Thoracic aorta (tissue), 2 donors: ENCODE data around the gene UGT1A7. TPM values are rescaled to one million over a fixed set of nuclear protein-coding genes. Genes with fewer than 3 reads are reported as not detected.

Experiments
- ATAC-seq: fragments of 150-250 bp; one replicate; pipeline ENCODE4 v1.8.0; 2017; ENCODE audit warnings: low read depth; ENCODE audit not compliant: insufficient number of reproducible peaks, low FRiP score
- DNase-seq: peaks from one replicate; pipeline ENCODE4 v3.0.0-alpha.2; 2020; ENCODE audit warnings: low spot score
- H3K27ac ChIP-seq, 2 donors: fragments of 200-600 bp; sonication (generic); 1 replicate in 1 of 2; 2 replicates in 1 of 2; pipeline ENCODE4 v1.5.1; 2016; ENCODE audit warnings: mild to moderate bottlenecking in 2 of 2, moderate library complexity in 2 of 2
- H3K27me3 ChIP-seq: fragments of 200-600 bp; sonication (generic); replicated peaks from 2 replicates; pipeline ENCODE4 v1.6.0; 2016; ENCODE audit warnings: mild to moderate bottlenecking; ENCODE audit not compliant: insufficient read depth
- H3K36me3 ChIP-seq: fragments of 200-600 bp; sonication (generic); one replicate; pipeline ENCODE4 v1.5.1; 2016
- H3K4me1 ChIP-seq, 2 donors: fragments of 200-600 bp; sonication (generic); 1 replicate in 1 of 2; 2 replicates in 1 of 2; pipeline versions ENCODE4 v1.5.1 to v1.6.0; 2016; ENCODE audit warnings: low read depth in 2 of 2, mild to moderate bottlenecking in 1 of 2; ENCODE audit not compliant: control insufficient read depth in 1 of 2
- H3K4me3 ChIP-seq: fragments of 200-600 bp; sonication (generic); 2 replicates; pipeline ENCODE4 v1.5.1; 2016; ENCODE audit warnings: mild to moderate bottlenecking
- H3K9me3 ChIP-seq: fragments of 200-600 bp; sonication (generic); 2 replicates; pipeline ENCODE4 v1.5.1; 2016
- CTCF ChIP-seq: fragments of 200-600 bp; sonication (generic); IDR thresholded peaks from one replicate; pipeline ENCODE4 v1.5.1; 2019; ENCODE audit warnings: antibody characterized with exemption
- total RNA-seq, 2 donors: library from RNA; depleted of rRNA; stranded (reverse); fragments of >200 nt; gene quantifications; one replicate each; pipeline versions ENCODE4 v1.1.0 to v1.2.3, GENCODE V29; 2016

The UGT1A7 gene
- total RNA-seq, 2 donors from 2014 or later, result 0.35 TPM; not detected in 1

- H3K27ac ChIP-seq, result no peak overlapping the region
- no peak for DNase-seq
- H3K4me3 ChIP-seq, result no peak overlapping the region
- H3K36me3 ChIP-seq, result no peaks in the 10 kb centered on the region
- no peaks in the 10 kb centered on the region for H3K27me3 ChIP-seq
- ATAC-seq, result no peak
- TF ChIP-seq CTCF, result no peak
- no peaks in the 10 kb centered on the region for H3K9me3 ChIP-seq
- no peaks in the 10 kb centered on the region for H3K4me1 ChIP-seq
Observed at GRCh38 chr2:233758849-233759248, 77.1 kb downstream of the UGT1A7 start.

DNA sequence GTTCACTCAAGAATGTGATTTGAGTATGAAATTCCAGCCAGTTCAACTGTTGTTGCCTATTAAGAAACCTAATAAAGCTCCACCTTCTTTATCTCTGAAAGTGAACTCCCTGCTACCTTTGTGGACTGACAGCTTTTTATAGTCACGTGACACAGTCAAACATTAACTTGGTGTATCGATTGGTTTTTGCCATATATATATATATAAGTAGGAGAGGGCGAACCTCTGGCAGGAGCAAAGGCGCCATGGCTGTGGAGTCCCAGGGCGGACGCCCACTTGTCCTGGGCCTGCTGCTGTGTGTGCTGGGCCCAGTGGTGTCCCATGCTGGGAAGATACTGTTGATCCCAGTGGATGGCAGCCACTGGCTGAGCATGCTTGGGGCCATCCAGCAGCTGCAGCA lies 78.3 kb downstream of the UGT1A7 start, which contains the start of gene UGT1A1:
Gene UGT1A1 (plus strand): TSS at position 228 of the 400 bp plus-strand sequence. CDS start 18 bp downstream, at position 246.
- no peak within 1 kb of the TSS for H3K4me3 ChIP-seq
- TF ChIP-seq CTCF, result no peak
- no peak for ATAC-seq
- H3K27ac ChIP-seq, result no peak within 1 kb of the TSS
- no peaks in the 10 kb centered on the region for H3K9me3 ChIP-seq
- DNase-seq, result no peak
- no peaks in the 10 kb centered on the region for H3K36me3 ChIP-seq
- no peaks in the 10 kb centered on the region for H3K4me1 ChIP-seq
- no peaks in the 10 kb centered on the region for H3K27me3 ChIP-seq

GRCh38 chr2:233761040-233761769 lies 79.5 kb downstream of the UGT1A7 start:
- DNase-seq, result no peak
- H3K4me1 ChIP-seq, result no peaks in the 10 kb centered on the region
- no peaks in the 10 kb centered on the region for H3K9me3 ChIP-seq
- TF ChIP-seq CTCF, result no peak
- H3K36me3 ChIP-seq, result no peaks in the 10 kb centered on the region
- H3K27ac ChIP-seq, result no peak overlapping the region
- no peaks in the 10 kb centered on the region for H3K27me3 ChIP-seq
- no peak overlapping the region for H3K4me3 ChIP-seq
- no peak for ATAC-seq

GRCh38 chr2:233764264-233764663 lies 82.6 kb downstream of the UGT1A7 start:
- Histone ChIP-seq H3K9me3 (no peaks in the 10 kb centered on the region), H3K27ac (no peak overlapping the region), H3K27me3 (no peaks in the 10 kb centered on the region), H3K4me3 (no peak overlapping the region), H3K4me1 (no peaks in the 10 kb centered on the region), H3K36me3 (no peaks in the 10 kb centered on the region)
- DNase-seq (no peak), ATAC-seq (no peak)
- no peak for TF ChIP-seq CTCF

DNA sequence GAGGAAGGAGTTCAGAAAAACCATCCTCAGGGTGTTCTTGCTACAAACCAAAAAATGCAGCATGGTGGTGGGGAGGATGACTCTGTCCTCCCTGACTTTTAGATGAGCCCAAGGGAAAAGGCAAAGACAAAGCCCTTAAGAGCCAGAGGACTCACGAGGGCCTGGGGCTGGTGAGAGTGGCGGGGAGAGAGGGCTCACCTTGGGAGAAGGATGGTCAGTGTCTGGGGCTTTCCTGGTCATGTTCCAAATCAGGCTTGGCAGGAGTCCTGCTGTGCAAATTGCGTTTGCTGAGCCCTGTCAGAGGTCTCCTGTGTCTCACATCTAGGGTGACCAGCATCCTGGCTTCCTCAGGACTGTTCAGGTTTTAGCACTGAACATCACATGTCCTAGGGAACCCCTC lies 83.1 kb downstream of the UGT1A7 start:
- no peaks in the 10 kb centered on the region for H3K27me3 ChIP-seq
- no peaks in the 10 kb centered on the region for H3K4me1 ChIP-seq
- no peak for TF ChIP-seq CTCF
- ATAC-seq (no peak), DNase-seq (no peak)
- no peak overlapping the region for H3K27ac ChIP-seq
- H3K36me3 ChIP-seq, result no peaks in the 10 kb centered on the region
- H3K9me3 ChIP-seq, result no peaks in the 10 kb centered on the region
- H3K4me3 ChIP-seq, result no peak overlapping the region
